MM.1S (cell line): ENCODE data around the gene C2orf74.
"Not testable (repeated sequence)": the region's sequence is repeated elsewhere in the genome, so short reads cannot be mapped to it uniquely, and the experiment has no call there.

ENCODE experiments used
- EZH2 ChIP-seq: fragments of 300-600 bp; sonication (generic); optimal IDR thresholded peaks from 2 replicates; pipeline ENCODE3; 2017; ENCODE audit warnings: low read depth, mild to moderate bottlenecking, antibody characterized with exemption, low read length, mixed read lengths
- EZH2phosphoT487 ChIP-seq: fragments of 300-600 bp; sonication (generic); IDR thresholded peaks from 2 replicates; pipeline ENCODE4 v1.6.1; 2018; ENCODE audit warnings: antibody characterized with exemption, low read length
- TF ChIP-seq, protein P1 (sequence below): fragments of 300-600 bp; sonication (generic); IDR thresholded peaks from 2 replicates; pipeline ENCODE4 v1.5.1; 2016; ENCODE audit warnings: antibody characterized with exemption, low read length, mixed read lengths

DNA sequence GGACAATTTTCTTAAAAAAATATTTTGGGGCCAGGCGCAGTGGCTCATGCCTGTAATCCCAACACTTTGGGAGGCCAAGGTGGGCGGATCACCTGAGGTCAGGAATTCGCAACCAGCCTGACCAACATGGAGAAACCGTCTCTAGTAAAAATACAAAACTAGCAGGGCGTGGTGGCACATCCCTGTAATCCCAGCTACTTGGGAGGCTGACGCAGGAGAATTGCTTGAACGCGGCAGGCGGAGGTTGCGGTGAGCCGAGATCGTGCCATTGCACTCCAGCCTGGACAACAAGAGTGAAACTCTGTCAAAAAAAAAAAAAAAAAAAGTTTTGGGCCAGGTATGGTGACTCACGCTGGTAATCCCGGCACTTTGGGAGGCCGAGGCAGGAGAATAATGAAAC, 32.7 kb downstream of the C2orf74 start:
- TF ChIP-seq, protein P1, sequence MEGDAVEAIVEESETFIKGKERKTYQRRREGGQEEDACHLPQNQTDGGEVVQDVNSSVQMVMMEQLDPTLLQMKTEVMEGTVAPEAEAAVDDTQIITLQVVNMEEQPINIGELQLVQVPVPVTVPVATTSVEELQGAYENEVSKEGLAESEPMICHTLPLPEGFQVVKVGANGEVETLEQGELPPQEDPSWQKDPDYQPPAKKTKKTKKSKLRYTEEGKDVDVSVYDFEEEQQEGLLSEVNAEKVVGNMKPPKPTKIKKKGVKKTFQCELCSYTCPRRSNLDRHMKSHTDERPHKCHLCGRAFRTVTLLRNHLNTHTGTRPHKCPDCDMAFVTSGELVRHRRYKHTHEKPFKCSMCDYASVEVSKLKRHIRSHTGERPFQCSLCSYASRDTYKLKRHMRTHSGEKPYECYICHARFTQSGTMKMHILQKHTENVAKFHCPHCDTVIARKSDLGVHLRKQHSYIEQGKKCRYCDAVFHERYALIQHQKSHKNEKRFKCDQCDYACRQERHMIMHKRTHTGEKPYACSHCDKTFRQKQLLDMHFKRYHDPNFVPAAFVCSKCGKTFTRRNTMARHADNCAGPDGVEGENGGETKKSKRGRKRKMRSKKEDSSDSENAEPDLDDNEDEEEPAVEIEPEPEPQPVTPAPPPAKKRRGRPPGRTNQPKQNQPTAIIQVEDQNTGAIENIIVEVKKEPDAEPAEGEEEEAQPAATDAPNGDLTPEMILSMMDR: not testable (repeated sequence)
- not testable (repeated sequence) for TF ChIP-seq EZH2phosphoT487, EZH2
